Measurements from ENCODE around the gene S1PR5. TPM values are rescaled to one million over a fixed set of nuclear protein-coding genes. Genes with fewer than 3 reads are reported as not detected.

Gene S1PR5
- total and polyA plus RNA-seq, 2 experiments from 2014 or later = 0.60 to 0.75 TPM

- TF ChIP-seq, protein P1, sequence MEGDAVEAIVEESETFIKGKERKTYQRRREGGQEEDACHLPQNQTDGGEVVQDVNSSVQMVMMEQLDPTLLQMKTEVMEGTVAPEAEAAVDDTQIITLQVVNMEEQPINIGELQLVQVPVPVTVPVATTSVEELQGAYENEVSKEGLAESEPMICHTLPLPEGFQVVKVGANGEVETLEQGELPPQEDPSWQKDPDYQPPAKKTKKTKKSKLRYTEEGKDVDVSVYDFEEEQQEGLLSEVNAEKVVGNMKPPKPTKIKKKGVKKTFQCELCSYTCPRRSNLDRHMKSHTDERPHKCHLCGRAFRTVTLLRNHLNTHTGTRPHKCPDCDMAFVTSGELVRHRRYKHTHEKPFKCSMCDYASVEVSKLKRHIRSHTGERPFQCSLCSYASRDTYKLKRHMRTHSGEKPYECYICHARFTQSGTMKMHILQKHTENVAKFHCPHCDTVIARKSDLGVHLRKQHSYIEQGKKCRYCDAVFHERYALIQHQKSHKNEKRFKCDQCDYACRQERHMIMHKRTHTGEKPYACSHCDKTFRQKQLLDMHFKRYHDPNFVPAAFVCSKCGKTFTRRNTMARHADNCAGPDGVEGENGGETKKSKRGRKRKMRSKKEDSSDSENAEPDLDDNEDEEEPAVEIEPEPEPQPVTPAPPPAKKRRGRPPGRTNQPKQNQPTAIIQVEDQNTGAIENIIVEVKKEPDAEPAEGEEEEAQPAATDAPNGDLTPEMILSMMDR (IDR thresholded peaks at IDR 0.05; ENCODE audit: low read depth, low read length) = no peak
- Histone ChIP-seq H3K27me3 (peaks cover 33% of the 10 kb centered on the region), H3K4me3 (no peak overlapping the region), H3K9me3 (ENCODE audit: low read depth) (no peaks in the 10 kb centered on the region), H3K27ac (no peak overlapping the region), H3K36me3 (no peaks in the 10 kb centered on the region), H3K4me1 (ENCODE audit: low read depth) (no peaks in the 10 kb centered on the region)
- no peak for DNase-seq (ENCODE audit: low read depth in 1 of 2, low spot score in 1 of 2)
Observed at GRCh38 chr19:10520652-10521318, 3.5 kb upstream of the S1PR5 start.

DNA sequence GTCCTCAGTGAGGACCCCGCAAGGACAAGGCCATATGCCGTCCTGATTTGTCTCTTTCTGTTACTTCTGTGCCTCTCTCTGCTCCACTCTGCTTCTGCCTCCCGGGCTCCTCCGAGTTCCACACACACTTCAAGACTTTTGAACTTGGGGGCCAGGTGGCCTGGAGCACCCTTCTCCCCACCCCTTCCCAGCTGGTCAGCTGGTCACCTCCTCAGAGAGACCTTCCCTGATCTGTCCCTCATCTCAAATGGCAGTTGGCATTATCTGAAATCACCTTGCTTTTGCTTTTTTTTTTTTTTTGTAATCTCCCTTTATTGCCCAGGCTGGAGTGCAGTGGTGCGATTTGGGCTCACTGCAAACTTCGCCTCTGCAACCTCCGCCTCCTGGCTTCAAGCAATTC lies 2.2 kb upstream of the S1PR5 start:
- H3K27ac ChIP-seq = no peak overlapping the region

GRCh38 chr19:10518444-10519361 lies 1.5 kb upstream of the S1PR5 start:
- Histone ChIP-seq H3K4me3 (no peak overlapping the region), H3K9me3 (ENCODE audit: low read depth) (no peaks in the 10 kb centered on the region), H3K36me3 (no peaks in the 10 kb centered on the region), H3K4me1 (ENCODE audit: low read depth) (no peaks in the 10 kb centered on the region), H3K27ac (no peak overlapping the region), H3K27me3 (peaks cover 54% of the 10 kb centered on the region)
- TF ChIP-seq, protein P1 (IDR thresholded peaks at IDR 0.05; ENCODE audit: low read depth, low read length) = no peak
- no peak for DNase-seq (ENCODE audit: low read depth in 1 of 2, low spot score in 1 of 2)

More for the DNA sequence above, 2.2 kb upstream of the S1PR5 start:
- no peaks in the 10 kb centered on the region for H3K9me3 ChIP-seq (ENCODE audit: low read depth)
- no peak overlapping the region for H3K4me3 ChIP-seq
- peaks cover 47% of the 10 kb centered on the region for H3K27me3 ChIP-seq
- no peak for DNase-seq (ENCODE audit: low read depth in 1 of 2, low spot score in 1 of 2)
- H3K4me1 ChIP-seq (ENCODE audit: low read depth) = no peaks in the 10 kb centered on the region
- TF ChIP-seq, protein P1 (IDR thresholded peaks at IDR 0.05; ENCODE audit: low read depth, low read length) = no peak
- H3K36me3 ChIP-seq = no peaks in the 10 kb centered on the region

DNA sequence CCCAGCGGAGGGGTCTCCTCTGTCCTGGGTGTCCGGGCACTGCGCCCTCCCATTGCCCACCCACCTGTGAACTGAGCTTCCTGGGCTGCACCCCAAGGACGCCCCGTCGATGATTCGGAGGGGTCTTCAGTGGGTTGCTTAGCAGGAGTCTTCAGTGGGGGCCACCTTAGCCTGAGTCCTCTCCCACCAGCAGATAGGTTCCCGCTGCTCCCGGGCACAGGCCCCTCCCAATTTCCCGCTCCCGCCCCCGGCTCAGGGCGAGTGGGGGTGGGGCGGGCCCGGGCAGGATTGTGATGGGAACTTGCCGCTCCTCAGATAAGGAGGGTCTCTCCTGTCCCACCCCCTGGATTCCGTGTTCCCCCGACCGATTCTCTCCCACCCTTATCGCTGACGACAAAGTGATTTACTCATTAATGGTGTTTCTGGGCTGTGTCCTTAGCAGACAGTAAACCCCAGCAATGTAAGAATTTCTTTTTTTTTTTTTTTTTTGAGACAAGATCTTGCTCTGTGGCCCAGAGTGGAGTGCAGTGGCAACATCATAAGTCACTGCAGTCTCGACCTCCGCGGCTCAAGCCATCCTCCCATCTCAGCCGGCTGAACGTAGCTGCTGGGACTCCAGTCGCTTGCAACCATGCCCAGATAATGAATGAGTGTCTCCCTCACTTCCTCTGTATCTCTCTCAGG lies 655 bp upstream of the S1PR5 start:
- H3K4me1 ChIP-seq (ENCODE audit: low read depth) = no peaks in the 10 kb centered on the region
- H3K27ac ChIP-seq = no peak overlapping the region
- H3K4me3 ChIP-seq = peak overlapping the region; percentile 25
- peaks cover 62% of the 10 kb centered on the region for H3K27me3 ChIP-seq
- H3K9me3 ChIP-seq (ENCODE audit: low read depth) = no peaks in the 10 kb centered on the region
- TF ChIP-seq, protein P1 (IDR thresholded peaks at IDR 0.05; ENCODE audit: low read depth, low read length) = no peak
- peak in 1 of 2 donors; percentile 27 for DNase-seq (ENCODE audit: low read depth in 1 of 2, low spot score in 1 of 2)
- H3K36me3 ChIP-seq = no peaks in the 10 kb centered on the region

GRCh38 chr19:10516671-10517286 lies 468 bp downstream of the S1PR5 start:
- no peaks in the 10 kb centered on the region for H3K36me3 ChIP-seq
- H3K4me3 ChIP-seq = peak overlapping the region; percentile 25
- TF ChIP-seq, protein P1 (IDR thresholded peaks at IDR 0.05; ENCODE audit: low read depth, low read length) = no peak
- no peaks in the 10 kb centered on the region for H3K9me3 ChIP-seq (ENCODE audit: low read depth)
- no peak overlapping the region for H3K27ac ChIP-seq
- no peak for DNase-seq (ENCODE audit: low read depth in 1 of 2, low spot score in 1 of 2)
- H3K4me1 ChIP-seq (ENCODE audit: low read depth) = no peaks in the 10 kb centered on the region
- peaks cover 71% of the 10 kb centered on the region for H3K27me3 ChIP-seq

Data from cardiac muscle cell (in vitro differentiated cells and primary cell).